Psoas muscle (tissue), 8 donors: ENCODE data around the gene GNB5. TPM values are rescaled to one million over a fixed set of nuclear protein-coding genes. Genes with fewer than 3 reads are reported as not detected.
A peak's percentile ranks its signal among the peaks of the same experiment; 100 is the strongest.

Experiments
- ATAC-seq, 4 donors: fragments of 200-7000 bp; cut with Tn5 transposase; one replicate each; pipeline ENCODE4 v1.9.1; 2020; ENCODE audit warnings: moderate library complexity in 3 of 4, mild to moderate bottlenecking in 2 of 4
- DNase-seq, 2 donors: peaks; one replicate each; pipeline ENCODE4 v3.0.0-alpha.2; 2020
- H3K27ac ChIP-seq: fragments of 200-600 bp; one replicate; pipeline ENCODE4 v1.8.0; 2022
- H3K27me3 ChIP-seq, 3 donors: fragments of 200-600 bp in 1 of 3; one replicate each; pipeline versions ENCODE4 v1.6.1 to v1.8.0; 2013 to 2022; ENCODE audit warnings: low read length in 2 of 3, mild to moderate bottlenecking in 2 of 3, moderate library complexity in 1 of 3; ENCODE audit not compliant: insufficient read depth in 3 of 3
- H3K36me3 ChIP-seq, 2 donors: fragments of 200-600 bp in 1 of 2; one replicate each; pipeline versions ENCODE4 v1.6.1 to v1.8.0; 2013 to 2022; ENCODE audit warnings: low read depth in 1 of 2, mild to moderate bottlenecking in 1 of 2, moderate library complexity in 1 of 2; ENCODE audit not compliant: insufficient read depth in 1 of 2
- H3K4me1 ChIP-seq: fragments of 200-600 bp; one replicate; pipeline ENCODE4 v1.8.0; 2022
- H3K4me3 ChIP-seq: fragments of 200-600 bp; one replicate; pipeline ENCODE4 v1.8.0; 2022; ENCODE audit warnings: mild to moderate bottlenecking
- H3K9me3 ChIP-seq: fragments of 200-600 bp; one replicate; pipeline ENCODE4 v1.8.0; 2022
- CTCF ChIP-seq: fragments of 200-600 bp; IDR thresholded peaks from one replicate; pipeline ENCODE4 v1.8.0; 2022; ENCODE audit warnings: antibody characterized with exemption
- WGBS, 3 donors: extraction: QIAGEN DNeasy Blood & Tissue Kit; methylation state at CpG; one replicate each; pipeline versions ENCODE4 v1.1.6 to v1.1.7; 2013; 5-methylcytosine and 5-hydroxymethylcytosine counted together
- intact Hi-C, 2 donors: fragments of 100-400 bp; cut with DNase I; formaldehyde crosslinking; loops; one replicate each; pipeline versions ENCODE4 v1.11.0 to v1.14.2; 2022
- polyA plus RNA-seq, 3 donors: library from polyadenylated mRNA; stranded (reverse); fragments of 200-250 nt; gene quantifications; one replicate each; pipeline ENCODE4 v1.2.3, GENCODE V29; 2013
- total RNA-seq, 4 donors: library from RNA; stranded (reverse); fragmentation: NEBNext Ultra II Directional in 2 of 4; extraction: Animal tissue kit (Norgen Biotek cat#: 25700) in 2 of 4; gene quantifications; one replicate each; pipeline versions ENCODE4 v1.2.1 to v1.2.4, GENCODE V29; 2021 to 2023
- donor health status: healthy with polysubstance abuse.
- donor health status: DM: no; HTN: no; CAD: no; lungs with moderate emphysema.
- donor health status: Bipolar disorder and iron deficiency.
- donor health status: healthy.
- donor health status: DM: yes; HTN: yes; CAD: no.
- donor health status: DM: no; HTN: no; CAD: no.
- donor health status: DM: no; HTN: no; CAD: no.
- donor health status: DM: yes; HTN: yes; CAD: no.

Gene GNB5
- total and polyA plus RNA-seq, 7 donors: 0.86 to 2.5 (median 1.4) TPM

- no peak overlapping the region for H3K27ac ChIP-seq
- no peaks in the 10 kb centered on the region for H3K36me3 ChIP-seq
- H3K9me3 ChIP-seq: no peaks in the 10 kb centered on the region
- peaks cover 8% of the 10 kb centered on the region for H3K4me1 ChIP-seq
- peak in 1 of 2 donors; percentile 60 for DNase-seq
- intact Hi-C loops: no loop called here
- no peak for TF ChIP-seq CTCF
- peak in 3 of 4 donors; percentile 44 to 92 (median 86) for ATAC-seq
- WGBS, 3 donors: 43 to 69% (median 51%) methylated on average over 10 of the region's 10 CpGs
- no peaks in the 10 kb centered on the region for H3K27me3 ChIP-seq
- H3K4me3 ChIP-seq: no peak overlapping the region
Observed at GRCh38 chr15:52217186-52217585, 26.0 kb upstream of the GNB5 start.

DNA sequence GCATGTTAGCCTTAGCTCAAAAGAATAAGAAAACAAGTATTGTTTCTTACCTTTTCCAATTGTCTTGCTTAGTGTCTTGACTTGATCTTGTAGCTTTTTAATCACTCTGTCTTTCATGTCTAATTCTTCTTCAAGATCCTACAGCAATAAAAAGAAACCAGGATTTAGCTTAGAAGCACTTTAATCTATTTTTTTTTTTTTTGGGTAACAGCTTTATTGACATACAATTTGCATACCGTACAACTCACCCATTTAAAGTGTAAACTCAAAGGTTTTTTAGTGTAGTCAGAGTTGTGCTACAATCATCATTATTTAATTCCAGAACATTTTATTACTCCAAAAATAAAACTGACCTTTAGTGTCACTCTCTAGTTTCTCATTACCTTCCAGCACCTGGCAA, 23.4 kb upstream of the GNB5 start:
- Histone ChIP-seq H3K36me3 (no peaks in the 10 kb centered on the region), H3K27me3 (no peaks in the 10 kb centered on the region), H3K4me3 (no peak overlapping the region), H3K27ac (no peak overlapping the region), H3K4me1 (peaks cover 8% of the 10 kb centered on the region), H3K9me3 (no peaks in the 10 kb centered on the region)
- DNase-seq (no peak), ATAC-seq (no peak)
- intact Hi-C loops: no loop called here
- TF ChIP-seq CTCF: no peak
- WGBS, 3 donors: 44 to 69% (median 45%) methylated on average over 1 of the region's 1 CpG

GRCh38 chr15:52213206-52213605, 22.0 kb upstream of the GNB5 start:
- intact Hi-C loops: no loop called here
- 81 to 92% (median 83%) methylated on average over 3 of the region's 3 CpGs for WGBS, 3 donors
- Histone ChIP-seq H3K4me3 (no peak overlapping the region), H3K9me3 (no peaks in the 10 kb centered on the region), H3K36me3 (no peaks in the 10 kb centered on the region), H3K27me3 (no peaks in the 10 kb centered on the region), H3K4me1 (peaks cover 8% of the 10 kb centered on the region), H3K27ac (no peak overlapping the region)
- DNase-seq: no peak
- no peak for TF ChIP-seq CTCF
- no peak for ATAC-seq

DNA sequence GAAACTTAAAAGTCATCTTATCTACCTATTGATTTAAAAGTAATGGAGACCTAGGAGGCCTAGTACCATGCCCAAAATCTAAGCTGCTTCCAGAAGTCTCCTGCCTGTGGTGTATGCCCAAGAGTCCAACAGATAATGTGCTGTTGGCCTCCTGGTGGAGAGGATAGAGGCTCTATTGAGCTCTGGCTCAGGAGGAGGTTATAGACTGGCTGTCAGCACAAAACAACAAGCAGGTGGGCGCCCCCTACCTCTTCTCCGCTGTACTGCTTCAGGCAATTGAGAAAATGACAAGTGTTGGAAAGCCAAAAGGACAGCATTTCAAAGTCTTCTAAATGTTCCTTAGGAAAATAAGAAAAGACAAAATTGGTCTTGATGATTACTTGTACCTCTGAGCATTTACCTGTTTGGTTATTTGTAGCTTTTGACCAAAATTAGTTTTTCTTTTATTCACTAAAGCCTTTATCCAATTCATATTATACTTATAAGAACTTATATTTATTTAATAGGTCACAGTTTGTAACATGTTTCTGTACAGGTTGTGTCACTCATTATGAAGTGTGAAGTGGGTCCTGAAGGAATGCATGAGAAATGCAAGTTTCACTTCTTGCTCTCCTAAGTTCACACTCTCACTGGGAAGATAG, 17.2 kb upstream of the GNB5 start:
- ATAC-seq: peak in 3 of 4 donors; percentile 40 to 52 (median 45)

More for the DNA sequence above, 17.2 kb upstream of the GNB5 start:
- Histone ChIP-seq H3K36me3 (no peaks in the 10 kb centered on the region), H3K9me3 (no peaks in the 10 kb centered on the region), H3K4me3 (no peak overlapping the region), H3K27me3 (no peaks in the 10 kb centered on the region), H3K27ac (no peak overlapping the region), H3K4me1 (no peaks in the 10 kb centered on the region)
- intact Hi-C loops: no loop called here
- WGBS, 3 donors: 48 to 57% (median 50%) methylated on average over 2 of the region's 2 CpGs
- DNase-seq: peak in 1 of 2 donors; percentile 42
- TF ChIP-seq CTCF: peak; percentile 41
